Stimulated activated effector memory CD8-positive, alpha-beta T cell treated with anti-CD3 and anti-CD28 coated beads, Interleukin-12 subunit alpha, Interleukin-12 subunit beta, amount 100 ng/mL, for 72 hours (primary cell): ENCODE data around the gene KLF15.

ENCODE experiments used
- ATAC-seq: fragments of 150-1000 bp; cut with Tn5 transposase; 2 replicates; pipeline ENCODE4 v1.10.0; 2021
- DNase-seq, 2 donors: peaks; one replicate each; pipeline ENCODE4 v3.0.0; 2021 to 2022; ENCODE audit warnings: low spot score in 2 of 2
- H3K27ac Mint-ChIP-seq: one replicate; pipeline ENCODE4 v1.8.0; 2022; ENCODE audit warnings: mild to moderate bottlenecking, mixed read lengths
- H3K36me3 Mint-ChIP-seq: one replicate; pipeline ENCODE4 v1.8.0; 2022; ENCODE audit warnings: mild to moderate bottlenecking, mixed read lengths
- H3K4me1 Mint-ChIP-seq: one replicate; pipeline ENCODE4 v1.8.0; 2022; ENCODE audit warnings: mixed read lengths
- H3K4me3 Mint-ChIP-seq: one replicate; pipeline ENCODE4 v1.8.0; 2022; ENCODE audit warnings: mild to moderate bottlenecking, mixed read lengths
- H3K9me3 Mint-ChIP-seq: one replicate; pipeline ENCODE4 v1.8.0; 2022; ENCODE audit warnings: mixed read lengths

KLF15 gene

DNA sequence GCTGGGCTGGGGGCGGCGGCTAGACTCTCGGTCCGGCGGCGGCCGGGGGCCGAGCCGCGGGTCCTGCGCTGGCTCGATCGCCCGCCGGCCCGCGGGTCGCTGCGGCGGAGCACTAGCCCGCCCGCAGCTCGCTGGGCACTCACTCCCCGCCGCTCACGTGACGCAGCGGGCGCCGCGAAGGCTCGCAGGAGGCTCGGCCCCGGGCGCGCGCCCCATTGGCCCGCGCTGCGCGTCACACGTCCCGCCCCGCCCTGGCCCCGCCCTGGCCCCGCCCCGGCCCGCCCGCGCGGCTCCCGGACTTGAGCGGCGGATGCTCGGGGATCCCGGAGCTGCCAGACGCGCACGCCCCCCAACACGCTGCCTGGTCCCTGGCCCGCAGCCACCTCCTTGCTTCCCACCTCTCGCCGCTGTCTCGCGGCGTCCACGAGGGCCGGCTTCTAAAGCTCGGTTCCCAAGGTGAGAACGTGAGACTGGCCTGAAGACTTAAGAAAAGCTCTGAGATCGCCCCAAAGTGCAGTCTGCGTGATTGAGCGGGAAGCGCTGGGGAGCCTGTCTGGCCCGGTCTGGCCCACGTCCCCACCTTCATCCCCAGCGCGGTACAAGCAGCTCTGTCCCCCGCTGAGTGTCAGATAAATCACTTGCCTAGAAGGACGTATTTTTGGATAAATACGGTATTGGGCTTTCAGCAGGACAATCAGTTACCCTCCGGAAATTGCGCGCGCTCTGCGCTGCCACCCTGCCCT is at the start of gene KLF15:
Gene KLF15, minus strand, starts transcription at position 114 of the 743 bp plus-strand sequence. CDS start 4,486 bp downstream, outside the sequence.
- Mint-ChIP-seq H3K4me1 (peaks cover 14% of the 10 kb centered on the region), H3K9me3 (no peaks in the 10 kb centered on the region), H3K27ac (no peak within 1 kb of the TSS), H3K4me3 (peak within 1 kb of the TSS; percentile 79), H3K36me3 (no peaks in the 10 kb centered on the region)
- DNase-seq (peak; percentile 58 to 81), ATAC-seq (peak; percentile 87)

DNA sequence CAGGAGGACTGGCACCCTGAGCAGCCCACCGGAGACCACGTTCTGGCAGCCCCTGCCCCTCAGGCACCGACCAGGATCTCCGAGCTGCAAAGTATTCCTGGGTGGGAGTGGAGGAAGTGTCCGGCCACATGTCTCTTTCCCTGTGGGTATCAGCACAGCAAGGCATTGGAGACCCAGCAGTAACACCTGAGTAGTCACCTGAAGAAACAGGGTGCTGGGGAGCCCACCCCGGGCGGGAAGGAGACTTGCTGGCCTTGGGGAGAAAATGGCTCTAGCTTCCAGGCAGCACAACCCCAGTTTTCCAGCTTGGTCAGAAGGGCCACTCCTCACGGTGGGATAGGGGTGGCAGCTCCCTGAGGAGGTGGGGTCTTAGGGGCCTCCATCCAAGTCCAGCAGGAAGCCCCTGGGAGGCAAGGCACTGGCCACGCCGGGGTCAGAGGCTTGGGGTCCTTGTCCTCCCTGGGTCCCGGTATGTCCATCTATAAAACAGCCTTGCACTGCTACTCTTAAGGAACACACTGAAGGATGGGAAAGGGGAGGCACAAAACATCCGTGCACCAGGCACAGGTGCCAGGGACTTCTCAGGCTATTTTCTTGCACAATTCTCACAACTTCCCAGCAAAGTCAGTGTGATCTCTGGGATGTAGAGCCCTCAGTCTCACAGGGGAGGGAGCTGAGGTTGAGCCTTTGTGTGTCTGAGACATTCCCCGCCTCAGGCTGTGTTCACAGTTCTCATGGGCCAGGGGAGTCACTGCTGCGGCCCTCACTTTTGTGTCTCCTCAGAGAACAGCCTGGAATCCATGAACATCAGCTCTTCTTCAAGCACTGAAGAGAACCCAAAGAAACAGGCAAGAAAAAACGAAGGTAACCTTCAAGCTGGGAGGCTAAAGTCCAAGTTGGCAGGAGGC is 49.4 kb upstream of the KLF15 start:
- no peak overlapping the region for H3K27ac Mint-ChIP-seq
- no peaks in the 10 kb centered on the region for H3K36me3 Mint-ChIP-seq
- H3K4me1 Mint-ChIP-seq, result no peaks in the 10 kb centered on the region
- H3K4me3 Mint-ChIP-seq, result no peak overlapping the region
- ATAC-seq, result no peak
- no peak for DNase-seq
- no peaks in the 10 kb centered on the region for H3K9me3 Mint-ChIP-seq

- Mint-ChIP-seq H3K9me3 (no peaks in the 10 kb centered on the region), H3K4me1 (no peaks in the 10 kb centered on the region), H3K36me3 (no peaks in the 10 kb centered on the region), H3K4me3 (no peak overlapping the region), H3K27ac (no peak overlapping the region)
- ATAC-seq (no peak), DNase-seq (no peak)
Observed at GRCh38 chr3:126402666-126403302, 45.6 kb upstream of the KLF15 start.

DNA sequence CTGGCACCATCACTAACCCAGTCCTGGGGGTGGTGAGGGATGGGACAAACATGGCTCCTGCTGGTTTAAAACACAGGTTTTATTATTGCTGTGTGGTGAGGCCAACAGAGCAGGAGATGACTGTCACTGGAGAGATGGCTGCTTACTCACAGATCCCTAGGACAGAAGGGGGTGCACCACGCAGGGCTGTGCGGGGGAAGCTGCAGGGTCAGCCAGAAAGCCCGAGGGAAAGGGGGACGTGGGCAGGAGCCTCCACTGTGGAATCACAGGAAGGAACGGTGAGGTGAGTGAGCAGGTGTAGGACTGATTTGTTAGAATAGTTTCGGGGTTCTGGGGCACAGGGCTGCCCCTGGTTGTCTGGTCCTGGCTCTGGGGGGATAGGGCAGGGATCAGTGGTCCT is 45.0 kb upstream of the KLF15 start:
- Mint-ChIP-seq H3K27ac (no peak overlapping the region), H3K4me3 (no peak overlapping the region), H3K4me1 (no peaks in the 10 kb centered on the region), H3K36me3 (no peaks in the 10 kb centered on the region), H3K9me3 (no peaks in the 10 kb centered on the region)
- ATAC-seq (peak; percentile 9), DNase-seq (no peak)

- no peaks in the 10 kb centered on the region for H3K36me3 Mint-ChIP-seq
- no peaks in the 10 kb centered on the region for H3K4me1 Mint-ChIP-seq
- no peak for DNase-seq
- no peak overlapping the region for H3K27ac Mint-ChIP-seq
- ATAC-seq, result no peak
- H3K4me3 Mint-ChIP-seq, result no peak overlapping the region
- H3K9me3 Mint-ChIP-seq, result no peaks in the 10 kb centered on the region
Observed at GRCh38 chr3:126401611-126402160, 44.5 kb upstream of the KLF15 start.

GRCh38 chr3:126399756-126400155 is 42.5 kb upstream of the KLF15 start:
- Mint-ChIP-seq H3K4me3 (no peak overlapping the region), H3K27ac (no peak overlapping the region), H3K36me3 (no peaks in the 10 kb centered on the region), H3K4me1 (no peaks in the 10 kb centered on the region), H3K9me3 (no peaks in the 10 kb centered on the region)
- DNase-seq, result no peak
- no peak for ATAC-seq

- Mint-ChIP-seq H3K27ac (no peak overlapping the region), H3K4me3 (no peak overlapping the region), H3K9me3 (no peaks in the 10 kb centered on the region), H3K36me3 (no peaks in the 10 kb centered on the region), H3K4me1 (no peaks in the 10 kb centered on the region)
- DNase-seq (no peak), ATAC-seq (no peak)
Observed at GRCh38 chr3:126399351-126399735, 42.1 kb upstream of the KLF15 start.

DNA sequence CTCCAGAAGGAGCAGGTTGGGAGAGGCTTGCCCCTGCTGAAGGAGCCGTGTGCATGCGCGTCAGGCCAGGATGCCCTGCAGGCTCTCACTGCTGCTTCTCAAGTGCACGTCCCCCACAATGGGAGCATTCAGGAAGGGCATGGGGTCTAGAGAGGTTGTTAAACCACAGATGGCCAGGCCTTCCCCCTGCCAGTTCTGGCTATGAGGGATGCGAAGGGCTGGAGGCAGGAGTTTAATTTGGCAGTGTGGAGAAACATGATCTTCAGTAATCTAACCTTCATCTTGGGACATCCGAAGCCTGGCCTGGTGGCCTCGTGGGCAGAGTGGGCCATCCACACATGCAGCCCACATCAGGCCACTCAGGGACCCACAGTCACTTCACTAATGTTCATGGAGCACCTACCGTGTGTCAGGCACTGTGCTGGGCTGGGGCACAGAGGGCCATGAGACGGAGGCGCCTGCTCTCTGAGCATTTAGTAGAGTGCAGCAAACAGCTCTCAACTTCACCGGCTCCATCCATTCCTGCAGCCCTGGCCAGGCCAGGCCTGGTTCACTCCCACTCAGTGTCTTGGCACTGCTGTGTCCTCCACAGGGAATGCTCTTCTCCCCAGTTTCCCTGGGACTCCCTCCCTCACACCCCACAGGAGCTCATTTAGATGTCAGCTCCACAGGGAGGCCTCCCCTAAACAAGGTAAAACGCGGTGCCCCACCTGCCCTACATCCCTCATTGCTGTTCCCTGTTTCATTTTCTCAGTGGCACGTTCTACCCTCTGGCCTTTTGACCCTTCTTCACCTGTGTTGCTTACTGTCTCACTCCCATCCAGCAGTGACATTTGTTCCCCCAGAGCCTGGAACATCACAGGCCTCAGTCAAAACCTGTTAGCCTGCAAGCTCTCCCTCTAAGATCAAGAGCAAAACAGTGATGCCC is 41.5 kb upstream of the KLF15 start:
- H3K36me3 Mint-ChIP-seq, result no peaks in the 10 kb centered on the region
- no peaks in the 10 kb centered on the region for H3K4me1 Mint-ChIP-seq
- ATAC-seq (peak; percentile 23), DNase-seq (no peak)
- H3K4me3 Mint-ChIP-seq, result no peak overlapping the region
- H3K27ac Mint-ChIP-seq, result no peak overlapping the region
- H3K9me3 Mint-ChIP-seq, result no peaks in the 10 kb centered on the region

DNA sequence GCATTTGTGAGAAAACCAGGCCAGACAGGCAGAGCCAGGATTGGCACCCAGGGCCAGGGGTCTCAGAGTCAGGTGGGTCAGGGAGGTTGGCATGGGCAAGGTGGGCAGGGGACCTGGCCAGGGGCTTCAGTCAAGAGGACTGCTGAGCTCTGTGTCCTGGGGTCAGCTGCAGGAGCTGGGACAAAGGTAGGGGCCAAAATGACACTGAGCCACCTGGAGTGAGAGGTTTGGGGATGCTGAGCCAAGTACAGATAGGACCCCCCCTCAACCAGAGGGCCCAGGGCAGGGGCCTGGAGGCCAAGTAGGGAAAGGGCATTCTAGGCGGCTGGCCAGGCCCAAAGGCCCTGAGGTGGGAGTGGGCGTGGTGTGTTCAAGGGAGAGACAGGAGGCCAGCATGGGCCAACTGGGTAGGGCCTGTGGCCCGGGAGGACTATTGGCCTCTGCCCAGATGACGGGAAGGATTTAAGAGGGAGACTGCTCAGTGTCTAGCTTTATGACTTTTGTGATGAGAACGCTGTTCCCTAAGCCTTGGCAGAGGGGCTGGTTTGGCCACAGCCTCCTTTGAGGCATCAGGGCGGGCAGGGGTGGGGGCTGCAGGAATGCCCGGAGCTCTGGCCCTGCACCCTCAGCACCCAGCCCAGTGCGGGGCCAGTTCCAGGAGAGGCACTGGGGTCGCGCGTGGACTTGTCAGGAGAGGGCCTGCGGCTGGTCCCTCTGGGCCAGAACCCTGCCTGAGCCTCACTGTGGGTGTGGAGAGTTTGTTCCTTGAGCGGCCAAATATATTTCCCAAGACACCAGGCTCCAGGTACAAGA is 40.6 kb upstream of the KLF15 start:
- no peak for DNase-seq
- H3K4me3 Mint-ChIP-seq, result no peak overlapping the region
- peak; percentile 17 for ATAC-seq
- no peaks in the 10 kb centered on the region for H3K36me3 Mint-ChIP-seq
- H3K27ac Mint-ChIP-seq, result no peak overlapping the region
- H3K9me3 Mint-ChIP-seq, result no peaks in the 10 kb centered on the region
- H3K4me1 Mint-ChIP-seq, result no peaks in the 10 kb centered on the region

GRCh38 chr3:126396536-126396935 is 39.3 kb upstream of the KLF15 start:
- H3K27ac Mint-ChIP-seq, result no peak overlapping the region
- no peak overlapping the region for H3K4me3 Mint-ChIP-seq
- H3K9me3 Mint-ChIP-seq, result no peaks in the 10 kb centered on the region
- no peak for DNase-seq
- ATAC-seq, result no peak
- no peaks in the 10 kb centered on the region for H3K36me3 Mint-ChIP-seq
- no peaks in the 10 kb centered on the region for H3K4me1 Mint-ChIP-seq

DNA sequence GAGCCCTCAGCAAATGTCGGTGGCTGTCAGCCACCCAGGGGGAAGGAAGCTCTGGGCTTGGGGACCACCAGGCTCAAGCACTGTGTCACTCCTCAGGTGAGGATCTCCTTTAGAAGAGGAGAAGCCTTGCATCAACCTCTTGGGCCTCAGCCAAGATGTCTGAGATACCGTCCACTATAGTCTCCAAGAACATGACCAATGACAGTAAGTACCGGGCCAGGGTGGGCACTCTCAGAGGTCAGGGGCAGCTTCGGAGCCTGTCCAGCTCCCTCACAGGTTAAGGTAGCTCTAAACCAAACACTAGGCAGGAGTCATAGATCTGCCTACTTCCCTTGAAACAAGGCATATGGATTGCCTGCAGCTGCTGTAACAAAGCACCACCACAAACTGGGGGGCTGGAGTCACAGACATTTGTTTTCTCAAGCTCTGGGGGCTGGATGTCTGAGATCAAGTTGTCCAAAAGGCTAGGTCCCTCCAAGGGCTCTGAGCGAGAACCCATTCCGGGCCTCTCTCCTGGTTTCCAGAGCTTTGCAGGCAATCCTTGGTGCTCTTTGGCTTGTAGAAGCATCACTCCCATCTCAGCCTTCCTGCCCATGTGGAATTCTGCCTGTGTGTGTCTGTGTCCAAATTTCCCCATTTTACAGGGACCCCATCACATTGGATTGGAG is 38.8 kb upstream of the KLF15 start:
- H3K4me1 Mint-ChIP-seq, result peaks cover under 1% of the 10 kb centered on the region
- DNase-seq, result no peak
- no peak overlapping the region for H3K4me3 Mint-ChIP-seq
- H3K27ac Mint-ChIP-seq, result no peak overlapping the region
- H3K36me3 Mint-ChIP-seq, result no peaks in the 10 kb centered on the region
- H3K9me3 Mint-ChIP-seq, result no peaks in the 10 kb centered on the region
- ATAC-seq, result no peak

- Mint-ChIP-seq H3K36me3 (no peaks in the 10 kb centered on the region), H3K4me1 (peaks cover 7% of the 10 kb centered on the region), H3K9me3 (no peaks in the 10 kb centered on the region), H3K27ac (no peak overlapping the region), H3K4me3 (no peak overlapping the region)
- ATAC-seq (no peak), DNase-seq (no peak)
Observed at GRCh38 chr3:126394977-126395321, 37.7 kb upstream of the KLF15 start.

- DNase-seq, result no peak
Observed at GRCh38 chr3:126394179-126394976, 37.2 kb upstream of the KLF15 start, which contains the start of gene CFAP100. TSS of gene CFAP100 (plus strand) at chr3:126394909. CDS start at chr3:126396001, 1,092 bp downstream.

More at GRCh38 chr3:126394179-126394976, 37.2 kb upstream of the KLF15 start, which contains the start of gene CFAP100:
- Mint-ChIP-seq H3K4me3 (no peak within 1 kb of the TSS), H3K9me3 (no peaks in the 10 kb centered on the region), H3K36me3 (no peaks in the 10 kb centered on the region), H3K4me1 (peaks cover 11% of the 10 kb centered on the region), H3K27ac (no peak within 1 kb of the TSS)
- no peak for ATAC-seq
